Jurkat, Clone E6-1 (cell line): ENCODE data around the gene RREB1.
"Not testable (repeated sequence)": the region's sequence is repeated elsewhere in the genome, so short reads cannot be mapped to it uniquely, and the experiment has no call there.

ENCODE experiments used
- DNase-seq: peaks from one replicate; pipeline ENCODE4 v3.0.0-alpha.2; 2011; ENCODE audit warnings: low read depth, low spot score
- H3K4me3 ChIP-seq: 2 replicates; pipeline ENCODE4 v1.5.1; 2011; ENCODE audit warnings: mild to moderate bottlenecking, low read length, control low read depth, moderate library complexity

Gene RREB1

DNA sequence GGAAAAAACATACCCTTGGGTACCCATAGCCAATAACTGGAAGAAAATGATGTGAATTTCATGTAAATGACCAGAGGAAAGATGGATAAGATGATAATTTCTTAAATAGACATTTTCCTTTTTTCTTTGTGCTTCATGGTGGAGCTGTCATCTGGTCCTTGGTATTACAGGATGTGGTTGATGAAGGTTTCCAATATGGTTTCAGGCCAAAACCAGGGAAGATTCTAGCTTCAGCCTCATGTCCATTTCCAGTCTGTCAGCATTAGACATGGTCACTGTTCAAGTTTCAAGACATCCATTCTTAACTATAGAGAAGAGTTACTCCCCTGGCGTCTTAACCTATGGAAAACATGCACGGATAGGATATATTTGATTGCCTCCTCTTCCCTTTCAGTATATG, 141.6 kb downstream of the RREB1 start:
- no peak overlapping the region for H3K4me3 ChIP-seq
- no peak for DNase-seq

DNA sequence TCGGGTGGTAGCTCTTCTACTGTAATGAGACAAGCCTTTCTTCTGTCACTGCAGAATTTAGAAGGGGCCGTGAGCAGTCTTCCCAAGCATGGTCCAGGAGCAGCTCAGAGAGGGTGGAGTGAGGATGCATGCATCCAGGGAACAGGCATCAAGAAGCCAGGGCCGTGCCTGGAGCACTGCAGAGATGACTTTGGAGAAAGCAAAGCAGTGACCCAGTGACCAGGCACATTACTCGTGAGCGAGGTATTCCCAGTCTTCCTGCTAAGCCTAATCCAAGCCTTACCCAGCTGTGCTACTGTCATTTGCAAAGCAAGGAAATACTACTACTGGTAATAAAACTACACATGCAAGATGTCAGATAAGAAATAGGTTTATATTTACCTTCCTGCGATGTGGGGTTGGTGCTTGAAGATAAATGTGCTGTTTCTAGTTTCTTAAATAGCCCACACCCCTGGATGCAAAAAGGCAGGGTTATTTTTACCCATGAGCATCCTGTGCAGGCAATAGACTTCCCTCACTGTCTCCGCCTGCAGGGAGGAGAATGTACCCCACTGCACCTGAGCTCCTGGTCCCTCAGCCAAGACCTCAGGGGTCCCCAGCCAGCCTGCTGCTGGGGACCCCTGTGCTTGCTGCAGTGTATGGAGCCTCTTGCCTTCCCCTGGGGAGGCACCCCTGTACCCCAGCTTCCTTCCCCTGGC, 142.3 kb downstream of the RREB1 start:
- no peak for DNase-seq
- no peak overlapping the region for H3K4me3 ChIP-seq

DNA sequence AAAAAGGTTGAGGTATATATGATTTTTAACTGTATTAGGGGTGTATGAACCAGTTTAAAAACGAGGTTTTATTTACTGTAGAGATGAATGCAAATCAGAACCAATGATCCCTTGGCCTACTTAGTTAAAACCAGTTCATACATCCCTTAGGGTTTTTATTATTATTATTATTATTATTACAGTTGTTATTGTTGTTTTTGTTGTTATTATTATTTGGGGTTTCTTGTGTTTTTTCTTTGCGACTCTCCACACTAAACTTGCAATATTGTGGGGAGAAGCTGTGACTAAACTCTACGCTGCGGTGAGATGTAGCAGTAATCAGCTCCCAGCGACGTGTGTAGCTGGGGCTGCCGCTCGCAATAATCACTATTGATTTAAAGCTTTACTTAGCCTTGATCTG, 143.1 kb downstream of the RREB1 start:
- no peak for DNase-seq
- no peak overlapping the region for H3K4me3 ChIP-seq

DNA sequence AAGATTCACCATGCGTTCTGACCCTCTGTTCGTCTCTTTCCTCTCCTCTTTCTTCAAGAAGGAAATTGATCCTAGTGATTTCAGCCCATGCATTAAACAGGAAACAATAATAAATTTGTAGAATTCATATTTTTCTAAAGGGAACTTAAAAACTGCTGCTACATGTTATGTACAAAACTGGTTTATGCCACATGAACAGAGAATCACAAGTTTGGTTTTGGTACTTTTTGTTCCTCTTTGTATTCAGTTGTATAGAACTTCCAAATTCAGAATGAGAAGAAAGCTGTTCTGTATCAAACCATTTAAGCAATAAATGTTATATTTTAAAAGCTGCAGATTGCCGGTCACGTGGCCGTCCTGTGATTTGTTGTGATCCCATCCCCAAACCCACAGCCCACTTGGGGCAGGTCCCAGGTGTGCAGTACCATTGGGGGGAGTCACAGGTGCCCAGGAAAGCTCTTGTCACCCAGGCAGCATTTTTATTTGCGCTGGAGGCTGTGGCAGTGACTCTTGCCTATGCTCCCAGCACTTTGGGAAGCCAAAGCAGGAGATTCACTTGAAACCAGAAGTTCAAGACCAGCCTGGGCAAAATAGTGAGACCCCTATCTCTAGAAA, 144.0 kb downstream of the RREB1 start:
- no peak overlapping the region for H3K4me3 ChIP-seq
- no peak for DNase-seq

DNA sequence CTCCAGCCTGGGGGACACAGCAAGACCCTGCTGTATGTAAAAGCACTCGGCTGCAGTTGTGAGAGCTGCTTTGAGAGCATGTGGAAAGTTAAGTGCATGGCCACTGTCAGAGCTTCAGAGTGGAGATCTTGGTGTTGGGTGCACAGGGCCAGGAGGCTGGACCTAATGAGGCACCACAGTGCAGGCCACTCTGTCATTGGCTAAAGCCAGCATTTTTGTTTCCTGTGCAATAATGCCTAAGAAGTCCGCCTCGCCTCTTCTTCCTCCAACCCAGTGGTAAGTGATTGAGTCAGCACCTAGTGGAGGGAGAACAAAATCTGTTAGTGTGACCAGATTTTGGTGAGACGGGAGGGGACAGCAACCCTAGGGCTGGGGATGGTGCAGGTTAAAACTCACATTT, 144.6 kb downstream of the RREB1 start:
- no peak for DNase-seq

DNA sequence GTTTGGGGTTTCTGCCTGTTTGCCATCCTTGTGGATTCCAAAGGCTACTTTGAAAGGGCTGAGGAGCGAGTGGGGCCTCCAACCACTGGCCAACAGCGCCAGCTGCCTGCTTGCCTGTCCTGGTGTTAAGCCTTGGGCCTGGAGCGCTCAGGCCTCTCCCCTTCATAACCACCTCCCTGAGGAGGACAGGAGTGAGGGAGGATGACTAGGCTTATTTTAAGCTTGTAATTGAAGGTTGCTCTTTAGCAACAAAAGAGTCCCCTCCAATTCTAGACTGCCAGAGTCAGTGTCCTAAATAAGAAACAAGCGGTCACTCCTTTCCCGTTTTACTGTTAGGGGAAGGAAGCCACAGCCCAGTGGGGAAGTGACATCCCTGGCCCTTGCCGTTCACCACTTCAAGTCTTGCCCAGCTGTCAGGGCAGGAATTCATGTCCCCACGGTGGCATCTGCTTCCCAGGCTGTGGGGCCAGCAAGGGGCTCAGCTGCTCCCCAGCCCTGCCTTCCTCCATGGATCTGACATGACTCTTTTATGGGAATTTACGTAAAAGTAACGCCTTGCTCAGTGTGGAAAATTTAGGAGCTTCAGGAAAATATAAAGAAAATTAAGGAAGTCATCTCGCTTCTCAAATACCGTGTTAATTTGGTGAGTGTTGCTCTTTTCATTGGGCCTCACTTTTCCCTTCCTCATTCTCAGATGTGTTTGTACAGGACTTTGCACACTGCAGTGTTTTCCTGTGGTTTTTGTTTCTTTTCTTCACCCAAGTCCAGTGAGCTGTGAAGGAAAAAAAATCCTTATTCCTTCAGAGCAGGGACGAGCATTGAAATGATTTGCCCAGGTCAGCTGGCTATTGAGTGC, 147.4 kb downstream of the RREB1 start:
- no peak for DNase-seq
- H3K4me3 ChIP-seq, result no peak overlapping the region

More for the DNA sequence above, 144.6 kb downstream of the RREB1 start:
- H3K4me3 ChIP-seq, result no peak overlapping the region

DNA sequence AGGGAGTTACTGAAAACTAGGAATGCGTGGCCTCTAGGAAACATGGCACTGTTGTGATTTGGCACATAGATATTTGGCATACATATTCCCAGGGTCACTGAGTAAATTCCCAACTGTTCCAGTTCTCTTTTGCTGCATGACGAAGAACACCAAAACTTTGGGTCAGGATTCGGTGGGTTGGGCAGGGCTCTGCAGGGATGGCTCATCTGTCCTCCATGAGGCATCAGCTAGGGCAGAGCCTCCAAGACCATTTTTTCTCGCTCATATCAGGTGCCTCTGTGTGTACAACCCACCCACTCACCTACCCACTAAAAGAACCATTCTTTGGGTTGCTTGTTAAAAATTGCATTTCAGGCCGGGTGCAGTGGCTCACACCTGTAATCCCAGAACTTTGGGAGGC, 148.2 kb downstream of the RREB1 start:
- DNase-seq, result no peak
- H3K4me3 ChIP-seq, result no peak overlapping the region

DNA sequence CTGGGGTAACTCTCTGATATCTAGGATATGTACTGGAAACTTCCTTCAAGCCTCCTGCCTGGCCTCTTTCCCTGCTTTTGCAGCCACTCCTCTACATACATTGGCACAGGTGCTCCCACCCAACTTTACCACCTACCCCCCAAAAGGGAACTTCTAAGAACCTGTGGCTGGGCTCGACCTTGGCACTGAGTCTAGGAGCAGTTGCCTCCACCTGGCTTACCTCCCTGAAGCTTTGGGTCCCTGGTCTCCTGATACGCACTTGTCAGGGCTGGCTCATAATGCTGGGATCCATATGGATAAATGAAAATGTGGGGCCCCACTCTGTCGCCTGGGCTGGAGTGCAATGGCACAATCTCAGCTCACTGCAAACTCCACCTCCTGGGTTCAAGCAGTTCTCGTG, 149.0 kb downstream of the RREB1 start:
- no peak overlapping the region for H3K4me3 ChIP-seq
- DNase-seq, result no peak

DNA sequence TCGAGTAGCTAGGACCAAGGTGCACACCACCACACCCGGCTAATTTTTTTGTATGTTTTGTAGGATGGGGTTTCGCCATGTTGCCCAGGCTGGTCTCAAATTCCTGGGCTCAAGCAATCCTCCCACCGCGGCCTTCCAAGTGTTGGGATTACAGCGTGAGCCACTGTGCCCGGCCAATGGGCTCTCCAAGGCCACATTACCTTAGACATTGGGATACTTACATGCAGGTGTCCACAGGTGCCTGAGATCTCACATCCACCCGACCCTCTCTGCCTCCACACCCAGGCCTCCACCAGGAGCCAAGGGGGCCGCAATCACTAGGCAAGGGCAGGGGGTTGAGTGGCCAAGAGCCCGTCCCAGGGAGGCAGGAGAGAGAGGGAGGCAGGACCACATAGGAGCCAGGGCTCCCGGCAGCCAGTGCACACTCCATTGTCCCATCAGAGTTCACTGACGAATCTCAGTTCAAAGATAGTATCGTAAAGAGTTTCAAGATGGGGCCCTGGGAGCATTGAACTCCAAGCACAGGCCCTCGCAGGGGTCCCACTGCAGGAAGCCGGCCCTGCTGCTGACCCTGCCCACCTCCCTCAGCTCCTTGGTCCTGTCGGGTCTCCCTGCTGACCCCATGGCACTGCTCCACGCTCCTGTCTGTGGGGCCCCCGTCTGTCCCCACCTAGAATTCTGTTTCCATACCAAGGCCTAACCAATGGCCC, 149.9 kb downstream of the RREB1 start:
- no peak overlapping the region for H3K4me3 ChIP-seq
- DNase-seq, result no peak

DNA sequence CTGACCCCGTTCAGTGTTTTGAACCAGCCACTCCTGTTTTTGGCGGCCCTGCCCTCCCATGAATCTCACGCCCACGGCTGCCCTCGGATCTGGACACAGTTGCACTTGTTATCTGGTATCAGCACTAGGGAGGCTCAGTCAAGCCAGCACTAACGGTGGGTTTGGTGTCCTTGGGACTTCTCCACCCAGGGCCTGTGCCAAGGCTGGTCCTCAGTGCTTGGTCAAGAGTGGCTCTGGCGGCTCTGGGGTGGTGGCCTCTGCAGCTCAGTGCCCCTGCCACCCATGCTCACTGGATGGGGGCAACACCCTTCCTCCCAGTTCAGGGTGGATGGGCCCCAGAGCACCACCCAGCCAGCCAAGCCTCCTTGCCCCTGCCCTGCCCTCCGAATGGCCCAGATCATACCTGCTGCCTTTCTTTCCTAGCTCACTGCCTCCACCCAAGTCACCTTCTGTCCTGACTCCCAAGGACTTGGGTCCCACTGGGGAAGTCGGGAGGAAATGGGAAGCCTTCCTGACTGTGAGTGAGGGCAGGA, 150.5 kb downstream of the RREB1 start:
- DNase-seq, result no peak
- no peak overlapping the region for H3K4me3 ChIP-seq

DNA sequence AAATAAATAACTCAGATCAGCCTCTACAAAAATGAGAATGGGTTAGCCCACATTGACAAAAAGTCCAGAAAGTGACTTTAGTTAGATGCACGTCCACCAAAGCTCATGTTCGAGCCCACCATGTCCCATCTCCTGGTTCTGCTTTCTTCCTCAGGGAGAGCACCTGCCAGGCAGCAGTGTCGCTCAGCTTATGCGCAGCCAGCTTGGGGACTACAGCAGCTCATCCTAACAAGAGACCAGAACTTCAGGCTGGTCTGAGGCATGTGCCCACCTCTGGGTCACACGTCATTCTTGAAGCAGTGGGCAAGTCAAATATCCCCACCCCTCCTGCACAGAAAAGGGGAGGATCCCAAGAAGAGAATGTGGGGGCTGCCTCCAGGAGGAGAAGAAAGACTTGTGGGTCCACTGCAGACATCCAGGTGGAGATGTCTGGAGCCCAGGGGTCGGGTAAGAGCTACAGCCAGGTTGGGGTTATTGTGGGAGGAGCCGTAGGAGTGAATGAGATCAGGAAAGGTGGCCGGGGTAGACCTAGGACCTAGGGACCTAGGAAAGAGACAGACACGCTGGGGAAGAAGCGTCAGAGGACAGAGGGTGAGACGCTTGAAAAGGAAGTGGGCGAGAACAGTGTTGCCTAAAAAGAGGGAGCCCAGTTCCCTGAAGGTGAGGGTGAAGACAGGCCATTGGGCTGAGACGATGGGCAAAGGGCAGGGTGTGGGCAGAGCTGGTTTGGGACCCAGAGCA, 152.7 kb downstream of the RREB1 start:
- no peak for DNase-seq
- no peak overlapping the region for H3K4me3 ChIP-seq

DNA sequence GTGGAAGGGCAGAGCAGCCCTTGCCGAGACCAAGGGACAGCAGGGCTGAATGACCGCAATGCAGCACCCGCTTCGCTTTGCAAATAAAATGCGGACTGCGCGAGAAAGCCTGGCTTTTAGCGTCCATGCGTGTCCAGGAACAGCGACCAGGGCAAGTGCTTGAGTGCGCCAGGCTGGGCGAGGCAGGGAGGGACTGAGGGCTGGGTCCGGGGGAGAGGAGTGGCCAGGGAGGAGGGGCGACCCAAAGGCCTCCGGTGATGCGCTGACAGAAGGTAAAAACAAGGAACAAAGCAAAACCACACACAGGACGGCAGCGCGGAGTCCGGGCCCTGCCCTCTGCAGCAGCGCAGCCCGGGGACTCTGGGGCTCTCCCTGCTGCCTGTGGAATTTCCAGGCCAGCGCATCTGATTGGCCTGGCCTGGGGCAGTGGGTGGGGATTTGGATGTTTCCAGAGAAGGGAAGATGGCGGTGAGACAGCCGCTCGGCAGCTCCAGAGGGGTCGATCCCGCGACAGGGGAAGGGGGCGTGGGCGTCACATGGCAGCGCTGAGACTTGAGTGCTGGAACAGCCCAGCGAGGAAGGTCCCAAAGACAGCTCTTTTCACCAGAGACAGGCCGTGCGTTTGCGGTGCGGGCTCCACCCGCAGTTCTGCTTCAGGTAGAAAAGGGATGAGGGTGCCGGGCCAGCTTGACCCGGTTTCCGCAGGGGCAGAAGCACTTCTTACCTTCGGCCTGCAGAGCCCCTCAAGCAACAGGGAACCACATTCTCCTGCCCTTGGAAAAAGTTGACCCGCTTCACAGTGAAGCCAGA, 153.5 kb downstream of the RREB1 start:
- DNase-seq, result no peak

DNA sequence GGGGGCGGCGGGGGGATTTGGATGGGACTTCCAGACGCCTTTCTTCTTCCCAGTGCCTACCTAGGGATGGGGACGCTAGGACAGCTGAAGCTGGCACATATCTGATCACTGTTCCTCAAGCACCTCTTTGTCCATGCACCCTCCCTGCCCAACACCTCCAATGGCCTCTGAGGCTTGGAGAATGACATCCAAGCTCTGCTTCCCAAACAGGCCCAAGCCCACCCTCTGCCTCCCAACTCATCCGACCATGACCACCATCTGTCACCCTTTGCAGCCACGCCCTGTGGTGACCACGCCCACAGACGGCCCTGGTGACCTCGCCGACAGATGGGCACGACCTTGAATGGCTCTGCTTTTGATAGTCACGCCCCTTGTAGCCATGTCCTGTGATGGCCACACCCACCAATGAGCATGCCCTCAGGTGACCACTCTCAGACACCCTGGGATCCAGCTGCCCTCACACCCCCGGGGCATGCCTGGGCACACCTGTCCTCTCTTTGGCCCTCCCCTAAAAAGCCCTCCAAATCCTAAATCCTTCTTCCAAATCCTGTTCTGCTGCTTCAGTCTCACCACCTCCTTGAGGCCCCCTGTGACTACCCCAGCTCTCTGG, 154.2 kb downstream of the RREB1 start:
- no peak for DNase-seq
- H3K4me3 ChIP-seq, result no peak overlapping the region

More for the DNA sequence above, 153.5 kb downstream of the RREB1 start:
- no peak overlapping the region for H3K4me3 ChIP-seq

DNA sequence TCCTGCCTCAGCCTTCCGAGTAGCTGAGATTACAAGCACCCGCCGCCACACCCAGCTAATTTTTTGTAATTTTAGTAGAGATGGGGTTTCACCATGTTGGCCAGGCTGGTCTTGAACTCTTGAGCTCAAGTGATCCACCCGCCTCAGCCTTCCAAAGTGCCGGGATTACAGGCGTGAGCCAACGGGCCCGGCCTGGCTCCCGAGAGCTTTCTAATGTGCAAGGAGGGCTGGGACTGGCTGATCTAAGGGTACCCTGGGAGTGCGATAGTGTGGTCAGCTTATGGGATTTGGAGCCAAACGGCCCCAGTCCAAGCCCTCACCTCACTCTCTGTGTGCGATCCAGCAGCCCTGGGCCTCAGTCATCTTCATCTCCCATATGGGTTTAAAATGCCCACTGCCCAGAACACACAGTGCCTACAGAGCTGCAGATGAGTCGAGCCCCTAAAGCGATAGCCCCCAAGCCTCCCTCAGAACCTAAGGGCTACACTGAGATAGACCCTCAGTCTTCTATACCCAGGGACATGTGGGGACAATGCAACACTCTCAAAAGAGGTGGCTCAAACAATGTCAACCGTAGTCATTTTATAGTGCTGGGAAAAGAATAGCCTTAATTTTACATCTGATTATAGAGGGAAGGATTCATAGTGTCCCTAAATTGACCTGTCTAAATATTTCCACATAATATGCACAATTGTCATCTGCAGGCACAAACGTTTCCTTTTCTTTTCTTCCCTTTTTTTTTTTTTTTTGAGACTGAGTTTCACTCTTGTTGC, 155.2 kb downstream of the RREB1 start:
- DNase-seq, result no peak
- no peak overlapping the region for H3K4me3 ChIP-seq

DNA sequence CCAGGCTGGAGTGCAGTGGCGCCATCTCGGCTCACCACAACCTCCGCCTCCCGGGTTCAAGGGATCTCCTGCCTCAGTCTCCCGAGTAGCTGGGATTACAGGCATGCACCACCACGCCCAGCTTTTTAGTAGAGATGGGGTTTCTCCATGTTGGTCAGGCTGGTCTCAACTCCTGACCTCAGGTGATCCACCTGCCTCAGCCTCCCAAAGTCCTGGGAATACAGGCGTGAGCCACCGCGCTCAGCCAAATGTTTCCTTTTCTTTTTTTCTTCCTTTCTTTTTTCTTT, 155.7 kb downstream of the RREB1 start:
- H3K4me3 ChIP-seq, DNase-seq: not testable (repeated sequence)

DNA sequence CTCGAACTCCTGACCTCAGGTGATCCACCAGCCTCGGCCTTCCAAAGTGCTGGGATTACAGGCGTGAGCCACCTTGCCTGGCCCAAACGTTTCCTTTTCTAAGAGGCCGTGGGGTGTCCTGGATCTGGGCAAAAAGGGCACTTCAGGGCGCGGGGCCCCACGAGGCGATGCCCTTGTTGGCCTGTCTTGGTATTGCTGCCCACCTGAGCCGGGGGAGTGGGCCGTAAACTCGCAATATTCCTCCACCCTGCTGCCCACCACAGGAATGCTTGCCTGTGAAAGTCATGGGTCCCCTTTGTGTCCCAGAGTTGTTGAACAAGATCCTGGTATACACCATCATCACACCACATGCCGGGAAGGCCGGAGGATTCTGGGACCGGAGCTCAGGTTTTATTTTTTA, 156.3 kb downstream of the RREB1 start:
- DNase-seq, result no peak
- H3K4me3 ChIP-seq, result no peak overlapping the region
